HPDE6-E6E7 (cell line): ENCODE measurements around the gene GRAP2.

Source experiments
- DNase-seq: peaks from one replicate; pipeline ENCODE4 v3.0.0; 2011; ENCODE audit warnings: missing footprints; ENCODE audit errors: extremely low spot score

GRAP2 gene

DNA sequence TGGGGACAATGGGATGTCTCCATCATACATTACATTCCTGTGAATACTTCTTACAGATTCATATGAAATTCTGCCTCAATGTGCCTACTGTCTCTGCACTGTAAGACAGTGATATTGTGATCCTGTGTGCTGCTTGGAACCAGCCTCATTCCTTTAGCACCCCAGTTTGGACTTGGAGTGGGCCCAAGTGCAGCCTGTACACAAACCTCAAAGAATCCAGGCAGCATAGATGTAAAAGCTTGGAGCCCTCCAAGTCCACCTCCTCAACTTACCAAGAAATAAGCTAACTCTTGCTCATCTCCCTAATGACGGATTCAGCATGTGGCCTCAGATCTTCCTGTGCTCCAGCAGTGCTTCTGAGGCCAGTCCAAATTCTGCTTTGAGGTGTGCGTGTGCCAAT is 24.4 kb downstream of the GRAP2 start:
- DNase-seq: no peak

DNA sequence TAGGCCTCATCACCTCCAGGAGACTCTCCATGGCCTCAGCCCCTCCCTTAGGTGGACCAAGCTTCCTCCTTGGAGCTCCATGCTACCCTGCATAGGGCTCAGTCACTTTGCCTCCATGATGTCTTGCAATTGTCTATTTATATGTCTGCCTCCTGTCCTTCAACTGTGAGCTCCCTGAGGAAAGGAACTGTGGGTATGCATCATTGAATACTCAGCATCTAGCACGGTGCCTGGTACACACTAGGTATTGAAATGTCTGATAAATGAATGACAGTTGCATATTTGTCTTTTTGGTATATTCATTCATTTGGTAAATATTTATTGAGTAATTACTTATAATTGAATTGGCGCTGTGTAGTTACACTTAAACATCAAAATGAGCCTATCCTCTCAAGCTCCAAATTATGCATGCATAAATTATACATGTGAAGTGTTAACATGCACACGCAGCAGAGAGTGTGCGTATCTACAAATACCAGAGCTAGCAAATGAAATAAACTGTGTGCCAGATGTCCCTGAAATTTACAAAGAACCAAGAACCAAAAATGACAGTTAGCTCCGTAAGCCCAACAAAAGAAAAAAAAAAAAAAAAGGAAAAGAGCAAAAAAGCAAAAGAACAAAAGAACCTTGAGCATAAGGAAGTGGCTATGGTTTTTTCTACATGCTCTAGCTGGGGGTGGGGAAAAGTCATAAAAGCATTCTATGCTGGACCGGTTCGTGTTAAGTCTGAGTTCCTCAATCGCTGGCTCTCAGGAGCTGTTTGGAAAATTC is 25.2 kb downstream of the GRAP2 start:
- DNase-seq: no peak

DNA sequence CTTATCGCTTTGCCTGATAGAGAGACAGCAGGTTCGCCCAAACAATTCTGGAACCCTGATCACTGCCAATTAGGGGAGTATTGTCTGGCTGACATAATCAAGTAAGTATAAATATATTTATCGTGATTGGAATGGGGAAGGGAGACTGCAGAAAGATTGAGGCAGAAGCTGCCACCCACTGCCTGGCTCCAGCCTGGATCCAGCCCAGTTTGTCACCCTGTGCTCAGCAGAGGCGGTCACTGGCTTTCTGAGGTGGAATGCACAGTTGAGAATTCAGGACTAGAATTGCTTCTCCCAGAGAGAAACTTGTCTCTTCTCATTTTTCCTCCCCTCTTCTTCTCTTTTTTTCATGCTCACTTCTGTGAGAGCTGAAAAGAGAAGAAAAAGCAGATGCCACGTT is 25.9 kb downstream of the GRAP2 start:
- DNase-seq: no peak

DNA sequence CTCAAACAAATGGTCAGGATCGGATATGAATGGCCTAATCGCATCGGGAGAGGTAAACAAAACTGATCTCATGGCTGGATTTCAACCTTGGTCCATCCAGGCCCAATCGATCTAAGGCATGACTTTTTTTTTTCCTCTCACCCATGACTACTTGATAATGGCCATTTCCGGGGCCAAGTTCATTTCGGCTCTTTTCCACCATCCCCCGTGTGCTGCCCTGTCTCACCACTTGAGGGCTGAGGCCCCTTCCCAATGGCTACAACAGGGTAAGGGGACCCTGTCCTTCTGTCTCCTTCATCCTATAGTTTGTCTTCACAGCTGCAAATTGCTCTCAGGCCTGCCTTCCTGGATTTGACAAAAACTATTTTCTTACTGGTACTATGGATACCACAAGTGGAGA is 26.7 kb downstream of the GRAP2 start:
- DNase-seq: no peak

DNA sequence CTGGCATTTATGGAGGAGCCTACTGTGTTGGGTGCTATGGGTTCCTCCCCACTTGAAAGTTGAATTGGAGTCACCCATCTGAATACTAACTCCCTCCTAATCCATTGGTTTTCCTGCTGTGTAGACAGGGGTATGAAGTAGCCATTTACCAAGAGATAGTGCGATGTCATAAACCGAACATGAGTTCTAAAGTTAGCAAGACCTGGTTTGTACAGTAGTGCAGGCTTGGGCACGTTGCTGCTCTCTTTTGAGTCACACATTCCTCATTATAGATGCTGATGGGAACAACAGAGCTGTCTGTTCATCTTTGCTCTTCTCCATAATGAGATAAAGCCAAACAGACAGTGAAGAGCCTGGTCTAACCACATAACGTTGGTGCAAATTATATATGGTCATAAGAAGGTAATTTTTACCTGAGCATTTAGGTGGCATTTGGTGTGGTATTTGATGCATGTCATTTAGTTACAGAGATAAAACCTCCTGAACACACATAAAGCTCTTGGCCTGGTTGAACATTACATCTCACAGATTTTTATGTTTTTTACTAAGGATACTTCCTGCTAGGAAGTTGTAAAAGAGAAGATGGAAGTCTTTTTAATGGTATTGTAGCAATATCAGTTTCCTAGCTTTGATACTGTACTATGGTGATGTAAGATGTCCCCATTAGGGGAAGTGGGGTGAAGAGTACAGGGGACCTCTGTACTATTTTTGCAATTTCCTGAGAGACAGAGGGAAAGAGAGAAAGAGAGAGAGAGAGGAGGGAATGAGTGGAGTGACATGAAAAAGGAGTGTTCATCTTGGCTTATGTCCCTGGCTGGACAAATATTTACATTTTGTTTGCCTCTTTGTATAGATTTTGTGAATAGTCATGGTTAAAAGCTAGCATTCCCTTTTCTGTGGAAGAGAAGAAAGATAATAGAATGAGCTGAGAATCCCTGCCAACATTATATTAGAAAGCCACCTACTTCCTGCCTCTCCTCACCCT is 27.9 kb downstream of the GRAP2 start:
- peak; percentile 43 for DNase-seq

DNA sequence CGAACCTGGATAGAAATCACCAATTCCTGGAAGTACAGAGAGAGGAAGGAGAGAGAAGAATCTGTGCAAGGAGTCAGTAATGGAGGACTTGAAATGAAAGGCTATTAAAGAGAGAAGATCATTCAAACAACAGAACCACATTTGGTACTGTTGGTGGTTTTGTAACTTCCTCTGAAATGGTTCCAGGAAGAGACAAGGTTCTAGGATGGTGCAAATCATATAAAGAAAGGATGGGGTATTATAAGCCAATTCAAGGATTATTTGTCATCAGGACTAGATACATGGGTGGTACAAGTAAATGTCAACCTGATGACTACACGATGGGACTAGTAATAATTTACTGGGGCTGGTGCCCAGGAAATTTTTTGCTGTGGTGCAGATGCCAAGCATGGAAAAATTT is 30.4 kb downstream of the GRAP2 start:
- no peak for DNase-seq

DNA sequence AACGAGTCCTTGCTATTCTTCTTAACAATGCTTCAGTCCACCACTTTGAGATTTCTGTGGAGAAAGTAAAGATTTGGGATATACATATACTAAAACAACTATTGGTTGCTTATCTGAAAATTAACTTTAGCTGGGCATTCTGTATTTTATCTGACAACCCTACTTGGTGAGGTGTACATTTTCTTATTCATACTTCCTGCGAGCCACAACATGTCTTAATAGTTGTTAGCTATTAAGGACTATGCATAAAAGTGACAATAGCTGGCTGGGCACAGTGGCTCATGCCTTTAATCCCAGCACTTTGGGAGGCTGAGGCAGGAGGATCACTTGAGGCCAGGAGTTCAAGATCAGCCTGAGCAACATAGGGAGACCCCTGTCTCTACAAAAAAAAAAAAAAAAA is 31.3 kb downstream of the GRAP2 start:
- DNase-seq: no peak

DNA sequence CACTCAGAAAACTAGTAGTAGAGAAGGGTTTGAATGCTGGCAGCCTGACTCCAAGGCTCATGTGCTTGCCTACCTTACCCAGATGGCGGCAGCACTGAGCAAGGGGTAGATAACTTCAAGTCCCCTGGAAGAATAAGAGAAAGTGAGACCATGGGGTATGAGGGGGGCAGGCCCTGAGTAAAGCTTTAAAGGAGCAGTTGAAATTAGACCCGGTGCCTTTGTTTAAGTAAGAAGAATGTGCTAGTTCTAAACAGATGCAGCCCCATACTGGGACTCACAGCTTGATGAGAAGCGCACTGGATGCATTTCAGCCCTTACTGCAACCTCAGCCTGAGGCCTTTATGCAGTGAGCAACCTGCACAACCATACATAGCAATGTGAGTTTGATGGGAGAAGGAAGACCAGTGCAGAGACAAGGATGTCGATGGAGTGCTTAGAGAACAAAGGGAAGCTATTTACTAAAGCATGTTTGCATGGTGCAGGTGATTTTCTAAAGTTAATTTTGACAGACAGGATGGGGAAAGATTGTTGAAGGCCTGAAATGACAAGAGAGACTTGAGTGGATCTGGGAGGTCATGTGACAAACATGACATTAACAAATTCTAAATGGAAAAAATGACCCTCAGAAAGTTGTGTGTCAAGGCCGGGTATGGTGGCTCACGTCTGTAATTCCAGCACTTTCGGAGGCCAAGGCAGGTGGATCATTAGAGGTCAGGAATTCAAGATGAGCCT is 32.2 kb downstream of the GRAP2 start:
- DNase-seq: no peak

DNA sequence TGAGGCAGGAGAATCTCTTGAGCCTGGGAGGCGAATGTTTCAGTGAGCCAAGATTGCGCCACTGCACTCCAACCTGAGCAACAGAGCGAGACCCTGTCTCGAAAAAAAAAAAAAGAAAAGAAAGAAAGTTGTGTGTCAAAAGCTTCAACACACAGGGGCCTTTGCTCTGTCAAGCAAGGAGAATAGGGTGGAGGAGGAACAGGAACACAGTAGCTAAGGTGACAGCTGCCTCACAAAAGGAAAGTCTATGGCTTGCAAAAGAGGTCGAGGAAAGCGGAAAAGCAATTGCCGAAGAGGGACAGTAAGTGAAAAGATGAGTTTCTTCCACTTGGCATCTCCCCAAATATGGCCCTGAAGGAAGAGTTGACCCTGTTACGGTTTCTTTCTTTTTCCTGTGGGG is 32.9 kb downstream of the GRAP2 start:
- no peak for DNase-seq

DNA sequence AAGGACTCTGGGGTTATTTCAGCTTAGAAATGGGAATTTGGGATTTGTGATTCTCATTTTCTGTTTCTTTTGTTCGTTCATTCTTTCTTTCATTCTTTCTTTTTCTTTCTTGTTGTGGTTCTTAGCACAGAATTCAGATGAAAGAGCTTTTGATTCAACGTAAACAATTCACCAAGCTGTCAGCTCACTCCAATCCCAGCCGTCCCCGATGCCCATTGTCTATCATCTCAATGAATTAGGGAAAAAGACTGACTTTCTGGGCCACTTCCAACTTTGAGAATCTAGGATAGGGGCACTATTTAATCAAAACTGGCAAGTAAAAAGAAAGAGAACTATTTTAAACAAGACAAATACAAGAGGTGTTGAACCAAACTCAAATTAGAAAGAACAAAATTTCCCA is 34.2 kb downstream of the GRAP2 start:
- DNase-seq: no peak

DNA sequence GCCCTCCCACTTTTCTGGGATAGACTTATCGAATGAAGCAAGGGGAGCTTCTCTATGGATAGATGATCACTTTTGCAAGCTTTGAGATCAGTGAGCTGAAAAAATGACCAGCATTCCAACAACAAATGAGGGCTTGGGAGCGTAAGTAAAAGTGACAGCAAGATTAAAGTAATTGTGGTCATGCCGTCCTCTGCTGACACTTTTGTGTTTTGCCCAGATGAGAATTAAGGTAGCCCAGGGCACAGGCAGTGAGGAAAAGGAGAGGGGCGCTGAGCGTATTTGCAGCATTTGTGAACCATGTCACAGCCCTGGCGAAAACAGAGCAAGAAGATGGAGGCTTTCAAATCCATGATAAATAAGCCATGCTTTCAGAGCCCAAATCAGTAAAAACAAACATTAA is 34.7 kb downstream of the GRAP2 start:
- DNase-seq: no peak

DNA sequence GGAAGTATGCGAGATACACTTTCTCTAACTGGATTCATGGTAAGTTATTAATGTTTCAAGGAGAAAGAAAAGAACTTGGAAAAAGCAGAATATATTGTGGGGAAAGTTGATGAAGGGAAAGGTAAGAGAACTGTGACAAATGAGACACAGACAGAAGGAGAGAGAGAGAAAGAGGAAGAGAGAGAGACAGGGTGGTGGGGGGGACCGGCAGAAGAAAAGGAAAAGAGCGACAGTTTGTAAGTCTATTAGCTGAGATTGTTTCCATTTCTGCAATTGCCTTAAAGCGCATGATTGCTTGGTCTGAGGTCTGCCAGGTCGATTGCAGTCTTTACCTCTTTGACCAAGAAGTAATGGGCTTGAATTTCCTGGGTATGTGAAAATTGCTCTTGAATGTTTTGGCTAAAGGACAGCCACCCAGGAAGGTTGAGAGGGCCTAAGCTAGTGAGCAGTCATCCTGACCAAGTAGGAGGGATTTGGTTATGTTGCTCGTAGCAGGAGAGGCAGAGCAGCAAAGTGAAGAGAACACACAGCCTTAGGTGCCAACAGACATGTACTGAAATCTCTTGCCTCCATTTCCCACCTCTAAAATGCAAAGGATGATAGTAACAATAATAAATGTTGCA is 35.8 kb downstream of the GRAP2 start:
- DNase-seq: no peak

DNA sequence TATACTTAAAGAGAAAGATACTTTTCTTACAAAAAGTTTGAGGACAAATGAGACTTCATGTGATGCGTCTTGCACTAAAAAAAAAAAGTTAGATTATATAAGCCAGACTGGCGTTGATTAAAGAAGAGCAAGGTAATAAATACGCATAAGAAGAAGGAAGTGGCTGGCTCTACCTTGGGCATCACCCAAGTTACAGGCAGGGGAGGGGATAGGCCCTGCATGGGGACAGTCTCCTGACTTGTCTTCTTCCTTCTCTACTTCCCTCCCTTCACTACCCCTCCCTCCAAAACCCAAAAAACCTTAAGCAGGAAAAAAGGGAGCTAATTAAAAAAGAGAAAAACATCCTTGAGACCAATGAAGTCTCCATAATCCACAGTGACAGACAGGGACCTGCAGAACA is 37.0 kb downstream of the GRAP2 start:
- no peak for DNase-seq

DNA sequence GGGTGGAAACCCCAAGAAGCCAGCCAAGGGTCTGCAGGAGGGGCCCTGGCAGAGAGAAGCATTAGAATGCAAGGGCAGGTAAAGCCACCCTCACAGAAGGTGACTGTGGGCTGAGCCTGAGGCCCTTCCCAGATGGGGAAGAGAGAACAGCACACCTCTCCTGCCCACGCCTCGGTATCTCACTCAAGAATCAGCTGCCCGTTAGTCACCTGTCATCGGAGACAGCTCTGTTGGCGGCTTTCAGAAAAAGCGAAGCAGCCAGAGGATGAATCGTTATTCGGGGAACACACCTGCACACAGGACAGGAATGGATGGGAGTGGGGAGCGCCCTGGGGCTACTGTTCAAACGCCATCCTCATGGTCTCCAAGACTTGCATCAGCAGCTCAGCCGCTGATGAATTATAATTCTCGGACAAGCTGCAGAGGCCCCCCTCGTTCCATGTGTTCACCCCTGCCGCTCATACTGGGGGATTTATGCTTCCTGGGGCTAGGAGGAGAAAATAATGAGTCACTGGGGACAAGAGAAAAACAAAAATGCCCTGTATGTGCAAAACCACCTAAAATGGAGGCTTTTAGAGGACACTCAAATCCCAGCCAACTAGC is 37.7 kb downstream of the GRAP2 start:
- no peak for DNase-seq

DNA sequence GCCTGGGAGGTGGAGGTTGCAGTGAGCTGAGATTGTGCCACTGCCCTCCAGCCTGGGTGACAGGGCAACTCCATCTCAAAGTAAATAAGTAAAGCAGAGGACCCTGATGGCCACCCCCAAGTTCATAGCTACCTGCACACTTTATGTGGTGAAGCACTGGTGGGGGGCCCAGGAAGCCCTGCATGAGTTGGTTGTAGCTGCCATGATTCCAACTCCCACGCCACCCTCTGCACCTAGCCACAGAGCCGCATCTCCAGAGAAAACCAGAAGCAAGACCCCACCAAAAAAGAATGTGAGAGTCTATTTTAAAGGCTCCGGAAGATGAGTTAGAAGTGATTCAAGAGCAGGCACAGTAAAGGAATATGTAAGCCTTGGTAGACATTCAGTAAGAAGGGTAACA is 38.9 kb downstream of the GRAP2 start:
- no peak for DNase-seq

DNA sequence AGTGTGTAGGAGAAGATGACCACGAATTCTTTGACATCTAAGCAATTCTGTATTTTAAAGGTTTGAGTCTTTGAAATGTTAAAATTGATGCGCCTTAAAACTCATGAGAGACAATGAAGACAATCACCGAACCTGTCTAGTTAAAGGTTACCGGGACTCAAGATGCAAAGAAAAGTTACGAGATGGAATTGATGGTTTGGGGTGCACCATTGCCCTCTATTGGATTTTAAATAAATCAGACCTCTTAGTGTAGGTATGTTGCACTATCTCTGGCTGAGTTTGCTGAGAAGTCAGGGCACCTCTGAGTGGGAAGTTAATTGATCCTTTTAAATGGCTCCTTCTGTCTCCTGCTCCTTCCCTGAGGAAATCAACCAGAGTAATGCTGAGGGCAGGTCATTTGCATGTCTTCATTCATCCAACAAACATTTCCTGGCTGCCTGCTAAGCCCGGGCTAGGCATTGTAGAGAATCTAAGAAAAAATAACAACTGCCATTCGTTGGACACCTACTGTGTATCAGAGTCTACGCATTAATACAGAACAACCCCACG is 39.9 kb downstream of the GRAP2 start:
- no peak for DNase-seq

DNA sequence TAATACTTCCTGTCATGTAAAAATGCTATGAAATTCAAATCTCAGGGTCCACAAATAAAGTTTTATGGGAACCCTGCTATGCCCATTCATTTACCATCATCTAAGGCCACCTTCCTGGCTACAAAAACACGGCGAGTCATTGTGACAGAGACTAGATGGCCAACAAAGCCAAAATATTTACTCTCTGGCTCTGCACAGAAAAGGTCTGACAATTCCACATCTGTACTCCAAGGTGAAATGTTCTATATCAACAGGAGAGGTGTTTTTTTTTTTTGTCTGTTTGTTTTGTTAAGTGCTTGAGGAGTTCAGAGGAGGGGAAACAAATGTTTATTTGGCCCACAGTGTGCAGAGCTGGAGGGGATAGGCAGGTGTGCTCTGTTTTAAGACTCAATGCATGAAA is 40.7 kb downstream of the GRAP2 start:
- no peak for DNase-seq

DNA sequence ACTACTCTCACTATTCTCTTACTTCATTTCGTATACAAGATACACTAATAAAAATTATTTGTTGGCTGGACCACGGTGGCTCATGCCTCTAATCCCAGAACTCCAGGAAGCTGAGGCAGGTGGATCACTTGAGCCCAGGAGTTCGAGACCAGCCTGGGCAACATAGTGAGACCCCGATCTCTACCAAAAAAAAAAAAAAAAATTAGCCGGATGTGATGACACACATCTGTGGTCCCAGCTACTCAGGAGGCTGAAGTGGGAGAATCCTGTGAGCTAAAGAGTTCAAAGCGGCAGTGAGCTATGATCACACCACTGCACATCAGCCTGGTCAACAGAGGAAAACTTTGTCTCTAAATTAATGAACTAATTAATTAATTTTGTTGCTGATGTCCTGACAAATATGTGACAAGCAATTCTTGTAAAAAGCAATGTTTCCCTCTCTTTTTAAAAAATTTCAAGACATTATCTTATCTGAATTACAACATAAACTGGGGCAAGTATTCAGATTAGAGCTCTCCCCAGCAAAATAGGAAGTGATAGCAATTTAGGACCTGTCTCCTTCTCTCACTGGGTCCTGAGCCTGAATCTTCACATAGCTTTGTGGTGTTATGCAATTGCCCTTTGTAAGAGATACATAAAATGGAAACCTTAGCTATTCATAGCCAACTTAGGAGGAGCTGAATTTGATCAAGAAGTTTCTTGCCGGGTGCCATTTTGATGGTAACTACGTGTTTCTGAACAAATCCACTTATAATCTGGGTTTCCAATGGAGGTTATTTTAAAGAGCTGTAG is 41.8 kb downstream of the GRAP2 start:
- no peak for DNase-seq

DNA sequence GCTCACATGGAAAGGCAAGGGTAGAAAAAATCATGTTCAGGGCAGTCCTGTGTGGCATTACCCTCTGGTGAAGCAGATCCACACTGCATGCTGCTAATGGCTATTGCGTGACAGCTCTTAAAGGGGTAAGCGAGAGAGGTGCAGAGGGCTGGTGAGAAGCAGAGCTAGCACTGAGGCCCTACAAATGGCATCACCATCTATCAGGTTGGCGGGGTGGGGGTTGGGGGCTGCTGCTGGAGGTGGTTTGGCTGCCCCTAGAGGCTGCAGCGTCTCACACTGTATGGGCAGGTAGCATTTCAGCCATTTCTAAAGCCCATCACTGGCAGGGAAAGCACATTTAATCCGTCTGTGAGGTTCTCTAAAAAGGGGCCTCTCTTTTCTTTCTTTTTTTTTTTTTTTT is 42.5 kb downstream of the GRAP2 start:
- no peak for DNase-seq
